Measurements from ENCODE around the gene C19orf25. TPM values are rescaled to one million over a fixed set of nuclear protein-coding genes. Genes with fewer than 3 reads are reported as not detected.

The C19orf25 gene
- total and polyA plus RNA-seq, 9 of the 15 experiments (the other 6 are each of a cell fraction or from before 2014, with no cell fraction given), result 0.79 to 96.0 (median 36.1) TPM

DNA sequence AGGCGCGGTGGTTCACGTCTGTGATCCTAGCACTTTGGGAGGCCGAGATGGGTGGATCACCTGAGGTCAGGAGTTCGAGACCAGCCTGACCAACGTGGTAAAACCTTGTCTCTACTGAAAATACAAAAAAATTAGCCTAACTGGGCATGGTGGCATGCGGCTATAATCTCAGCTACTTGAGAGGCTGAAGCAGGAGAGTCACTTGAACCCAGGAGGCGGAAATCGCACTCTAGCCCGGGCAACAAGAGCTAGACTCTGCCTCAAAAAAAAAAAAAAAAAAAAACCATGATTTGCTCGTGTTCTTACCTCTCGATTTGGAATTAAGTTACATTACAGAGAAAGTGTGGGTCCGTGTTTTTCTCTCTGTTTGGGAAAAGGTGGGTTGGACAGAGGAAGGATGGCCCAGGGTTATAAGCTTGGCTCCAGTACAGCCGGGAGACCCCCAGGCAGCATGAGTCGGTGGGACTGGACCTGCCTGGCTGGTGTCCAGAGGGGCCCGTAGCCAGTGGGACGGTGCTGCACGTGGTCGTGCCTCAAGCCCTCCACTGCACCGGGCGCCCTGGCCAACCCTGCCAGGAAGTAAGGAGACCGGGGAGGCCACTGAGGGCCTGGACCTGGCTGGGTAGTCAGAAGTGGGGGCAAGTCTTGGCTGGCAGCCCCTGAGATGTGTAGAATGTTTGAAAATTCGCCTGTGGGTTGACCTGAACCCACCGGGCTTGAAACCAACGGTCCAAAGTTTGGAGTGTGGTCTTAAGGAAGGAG is 37.2 kb downstream of the C19orf25 start:
- Histone ChIP-seq H3K9me1 (ENCODE audit: control insufficient read depth, insufficient read depth, low read length) (no peaks in the 10 kb centered on the region), H3K4me2 (ENCODE audit: insufficient read depth, low read length) (peak overlapping the region; percentile 48; the same call in 1 of the 2 replicates), H3K4me1 (replicated peaks in 1 of 2; ENCODE audit: control insufficient read depth in 2 of 2, insufficient read depth in 2 of 2, low read length in 2 of 2) (peaks cover 40 to 91% of the 10 kb centered on the region in 2 experiments), H4K20me1 (replicated peaks; ENCODE audit: control insufficient read depth, insufficient read depth, low read length) (peaks cover 28% of the 10 kb centered on the region), H3K27ac (ENCODE audit: extremely low read depth, low read depth, low read length) (peak overlapping the region; percentile 73), H2AFZ (ENCODE audit: low read depth, low read length) (no peak overlapping the region), H3K79me2 (ENCODE audit: control insufficient read depth, insufficient read depth, low read length) (peaks cover 46% of the 10 kb centered on the region), H3K9ac (ENCODE audit: insufficient read depth in 1 of 2, low read depth in 2 of 2, low read length in 2 of 2) (peak overlapping the region; percentile 47 to 100), H3K4me3 (no peak overlapping the region), H3K27me3 (ENCODE audit: control insufficient read depth in 2 of 2, insufficient read depth in 2 of 2, low read length in 2 of 2) (no peaks in the 10 kb centered on the region; a peak in 1 of 5 replicates), H3K9me3 (replicated peaks; ENCODE audit: control insufficient read depth, insufficient read depth, low read depth, low read length) (no peaks in the 10 kb centered on the region), H3K36me3 (ENCODE audit: control insufficient read depth, insufficient read depth, low read length) (peaks cover 38% of the 10 kb centered on the region)
- DNase-seq (ENCODE audit: extremely low read depth in 1 of 4, low spot score in 3 of 4) (no peak), ATAC-seq (no peak), FAIRE-seq (no peak)
- 68% methylated on average over 23 of the region's 25 CpGs for WGBS (ENCODE audit: insufficient coverage, low coverage, missing lambda C conversion rate)
- intact Hi-C loops (cut with micrococcal nuclease), result loop anchor here (10.0 kb wide), 1 partner anchor 167 kb away; the partner anchor contains the start of gene FAM174C
- ChIA-PET POLR2A (interaction anchor here (0.6 to 1.9 kb wide), 5 partner anchors 9 to 124 kb away, joined by 3 to 9 read pairs (median 3); no protein-coding TSS in a partner anchor), CTCF (ENCODE audit: low intra/inter-chr PET ratio) (no interaction called here)
- in situ Hi-C loops (cut with MboI), result no loop called here
- no TSS peak for BruUV-seq (replicated peaks)
- TF ChIP-seq, protein P1, sequence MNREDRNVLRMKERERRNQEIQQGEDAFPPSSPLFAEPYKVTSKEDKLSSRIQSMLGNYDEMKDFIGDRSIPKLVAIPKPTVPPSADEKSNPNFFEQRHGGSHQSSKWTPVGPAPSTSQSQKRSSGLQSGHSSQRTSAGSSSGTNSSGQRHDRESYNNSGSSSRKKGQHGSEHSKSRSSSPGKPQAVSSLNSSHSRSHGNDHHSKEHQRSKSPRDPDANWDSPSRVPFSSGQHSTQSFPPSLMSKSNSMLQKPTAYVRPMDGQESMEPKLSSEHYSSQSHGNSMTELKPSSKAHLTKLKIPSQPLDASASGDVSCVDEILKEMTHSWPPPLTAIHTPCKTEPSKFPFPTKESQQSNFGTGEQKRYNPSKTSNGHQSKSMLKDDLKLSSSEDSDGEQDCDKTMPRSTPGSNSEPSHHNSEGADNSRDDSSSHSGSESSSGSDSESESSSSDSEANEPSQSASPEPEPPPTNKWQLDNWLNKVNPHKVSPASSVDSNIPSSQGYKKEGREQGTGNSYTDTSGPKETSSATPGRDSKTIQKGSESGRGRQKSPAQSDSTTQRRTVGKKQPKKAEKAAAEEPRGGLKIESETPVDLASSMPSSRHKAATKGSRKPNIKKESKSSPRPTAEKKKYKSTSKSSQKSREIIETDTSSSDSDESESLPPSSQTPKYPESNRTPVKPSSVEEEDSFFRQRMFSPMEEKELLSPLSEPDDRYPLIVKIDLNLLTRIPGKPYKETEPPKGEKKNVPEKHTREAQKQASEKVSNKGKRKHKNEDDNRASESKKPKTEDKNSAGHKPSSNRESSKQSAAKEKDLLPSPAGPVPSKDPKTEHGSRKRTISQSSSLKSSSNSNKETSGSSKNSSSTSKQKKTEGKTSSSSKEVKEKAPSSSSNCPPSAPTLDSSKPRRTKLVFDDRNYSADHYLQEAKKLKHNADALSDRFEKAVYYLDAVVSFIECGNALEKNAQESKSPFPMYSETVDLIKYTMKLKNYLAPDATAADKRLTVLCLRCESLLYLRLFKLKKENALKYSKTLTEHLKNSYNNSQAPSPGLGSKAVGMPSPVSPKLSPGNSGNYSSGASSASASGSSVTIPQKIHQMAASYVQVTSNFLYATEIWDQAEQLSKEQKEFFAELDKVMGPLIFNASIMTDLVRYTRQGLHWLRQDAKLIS (CRISPR knock-in tag; IDR thresholded peaks at IDR 0.05), result no peak
- TF ChIP-seq SUPT5H (IDR thresholded peaks at IDR 0.05) (peak; percentile 46; the same call in 1 of the 2 replicates), RBM22 (IDR thresholded peaks at IDR 0.05; ENCODE audit: low read depth, low read length, poor library complexity, severe bottlenecking) (peak; percentile 77), POLR2A (conservative IDR thresholded peaks at IDR 0.05) (peak; percentile 50; the same call in 1 of the 2 replicates), POLR2G (IDR thresholded peaks at IDR 0.05; ENCODE audit: low read depth, low read length) (peak; percentile 69), NFIC (IDR thresholded peaks at IDR 0.05) (peak; percentile 36; the same call in 1 of the 2 replicates), RBFOX2 (IDR thresholded peaks at IDR 0.05; ENCODE audit: low read depth, low read length) (peak; percentile 66), ZNF764 (CRISPR knock-in tag; IDR thresholded peaks at IDR 0.05; ENCODE audit: low read depth) (no peak), SIRT6 (IDR thresholded peaks at IDR 0.05; ENCODE audit: low read depth, low read length) (peak; percentile 19)

Data from K562 (cell line).